CD4-positive, alpha-beta T cell (primary cell): Measurements from ENCODE around the gene KLHL30. TPM values are rescaled to one million over a fixed set of nuclear protein-coding genes. Genes with fewer than 3 reads are reported as not detected.

Source experiments
- ATAC-seq: fragments of 200-7000 bp; cut with Tn5 transposase; one replicate; pipeline ENCODE4 v1.10.0; 2022; ENCODE audit warnings: mild to moderate bottlenecking; ENCODE audit not compliant: poor library complexity
- CTCF ChIA-PET: fragments of 350-600 bp; sonication (Branson Sonifier 250); formaldehyde crosslinking; loops from one replicate; lab custom pipeline; 2021; ENCODE audit warnings: antibody characterized with exemption, inconsistent platforms; lab: Charles Lee
- POLR2A ChIA-PET: fragments of 350-600 bp; sonication (Branson Sonifier 250); formaldehyde crosslinking; loops from one replicate; lab custom pipeline; 2021; ENCODE audit warnings: antibody characterized with exemption, inconsistent platforms; lab: Charles Lee
- DNase-seq, 14 experiments: peaks; one replicate each; pipeline ENCODE4 v3.0.0-alpha.2; 2013 to 2020; ENCODE audit warnings: mixed read lengths in 2 of 14
- H3K27ac ChIP-seq, 2 donors: one replicate each; pipeline versions ENCODE4 v1.5.1 to v1.7.0; 2013; ENCODE audit warnings: low read length in 2 of 2, low read depth in 1 of 2, mild to moderate bottlenecking in 1 of 2
- H3K27me3 ChIP-seq, 2 experiments: 1 replicate in 1 of 2; 2 replicates in 1 of 2; pipeline versions ENCODE4 v1.6.1 to v1.7.0; 2013; ENCODE audit warnings: low read length in 2 of 2, control low read depth in 1 of 2, mild to moderate bottlenecking in 1 of 2, moderate library complexity in 1 of 2; ENCODE audit not compliant: insufficient read depth in 2 of 2, control insufficient read depth in 1 of 2
- H3K36me3 ChIP-seq: one replicate; pipeline ENCODE4 v1.6.1; 2013; ENCODE audit warnings: low read length, control low read depth; ENCODE audit not compliant: insufficient read depth
- H3K4me1 ChIP-seq: one replicate; pipeline ENCODE4 v1.6.1; 2013; ENCODE audit warnings: low read length, control low read depth; ENCODE audit not compliant: insufficient read depth
- H3K4me3 ChIP-seq: one replicate; pipeline ENCODE4 v1.5.1; 2013; ENCODE audit warnings: mild to moderate bottlenecking, low read length, moderate library complexity
- H3K9me3 ChIP-seq, 2 experiments: 1 replicate in 1 of 2; 2 replicates in 1 of 2; pipeline versions ENCODE4 v1.6.1 to v1.7.0; 2013; ENCODE audit warnings: low read length in 2 of 2, mild to moderate bottlenecking in 2 of 2, control low read depth in 1 of 2, moderate library complexity in 1 of 2; ENCODE audit not compliant: control insufficient read depth in 1 of 2, insufficient read depth in 1 of 2
- H3K27ac Mint-ChIP-seq: one replicate; pipeline ENCODE4 v1.8.0; 2020; ENCODE audit warnings: mixed read lengths
- H3K27me3 Mint-ChIP-seq: one replicate; pipeline ENCODE4 v1.8.0; 2021; ENCODE audit warnings: mixed read lengths
- H3K36me3 Mint-ChIP-seq: one replicate; pipeline ENCODE4 v1.8.0; 2021; ENCODE audit warnings: low read depth, mixed read lengths
- H3K4me1 Mint-ChIP-seq: one replicate; pipeline ENCODE4 v1.8.0; 2021; ENCODE audit warnings: low read depth, mixed read lengths
- H3K4me3 Mint-ChIP-seq: one replicate; pipeline ENCODE4 v1.8.0; 2020; ENCODE audit warnings: mild to moderate bottlenecking, mixed read lengths
- H3K9me3 Mint-ChIP-seq: one replicate; pipeline ENCODE4 v1.8.0; 2020; ENCODE audit warnings: mixed read lengths
- intact Hi-C, 2 experiments: fragments of 100-400 bp; cut with DNase I in 1 of 2; cut with micrococcal nuclease in 1 of 2; formaldehyde crosslinking; loops; one replicate each; pipeline versions ENCODE4 v1.15.1 to v1.9.0; 2023 to 2025; cut with DNase I, micrococcal nuclease
- total RNA-seq, 174 experiments: library from RNA in 2 of 174; stranded (reverse) in 2 of 174; gene quantifications; one replicate each; pipeline ENCODE4 v1.2.3 and lab custom pipeline; 2021 to 2026
- TF ChIP-seq, protein P1 (sequence below): fragments of 200-600 bp; IDR thresholded peaks from one replicate; pipeline ENCODE4 v1.8.0; 2022; ENCODE audit warnings: antibody characterized with exemption, mild to moderate bottlenecking

Gene KLHL30
- total RNA-seq, 2 experiments from 2014 or later = not detected

DNA sequence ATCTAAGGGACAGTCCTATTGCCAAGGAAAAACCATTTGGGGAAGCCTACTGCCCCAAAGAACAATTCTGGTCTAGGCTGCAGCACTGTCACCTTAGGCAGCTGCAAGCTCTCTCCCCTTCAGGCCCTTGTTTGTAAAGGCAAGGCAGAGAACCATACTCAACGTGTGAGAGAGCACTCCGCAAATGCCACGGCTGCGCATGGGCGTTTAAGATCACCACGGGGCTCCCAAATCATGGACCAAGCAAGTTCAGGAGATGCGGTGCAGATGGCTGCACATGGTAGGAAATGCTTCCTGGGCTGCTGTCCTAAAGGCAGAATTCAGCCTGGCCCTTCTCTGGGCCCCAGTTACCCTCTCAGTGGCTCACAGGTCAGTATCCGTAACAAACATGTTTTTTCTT lies 35.8 kb downstream of the KLHL30 start:
- H3K27ac Mint-ChIP-seq = no peak overlapping the region
- H3K4me3 Mint-ChIP-seq = no peak overlapping the region
- Histone ChIP-seq H3K27me3 (no peaks in the 10 kb centered on the region), H3K36me3 (peaks cover 79% of the 10 kb centered on the region), H3K9me3 (no peaks in the 10 kb centered on the region), H3K4me3 (no peak overlapping the region), H3K4me1 (no peaks in the 10 kb centered on the region), H3K27ac (no peak overlapping the region)
- CTCF ChIA-PET = no interaction called here
- H3K27me3 Mint-ChIP-seq = no peaks in the 10 kb centered on the region
- H3K9me3 Mint-ChIP-seq = no peaks in the 10 kb centered on the region
- ATAC-seq (no peak), DNase-seq (no peak)
- no peaks in the 10 kb centered on the region for H3K4me1 Mint-ChIP-seq
- TF ChIP-seq, protein P1, sequence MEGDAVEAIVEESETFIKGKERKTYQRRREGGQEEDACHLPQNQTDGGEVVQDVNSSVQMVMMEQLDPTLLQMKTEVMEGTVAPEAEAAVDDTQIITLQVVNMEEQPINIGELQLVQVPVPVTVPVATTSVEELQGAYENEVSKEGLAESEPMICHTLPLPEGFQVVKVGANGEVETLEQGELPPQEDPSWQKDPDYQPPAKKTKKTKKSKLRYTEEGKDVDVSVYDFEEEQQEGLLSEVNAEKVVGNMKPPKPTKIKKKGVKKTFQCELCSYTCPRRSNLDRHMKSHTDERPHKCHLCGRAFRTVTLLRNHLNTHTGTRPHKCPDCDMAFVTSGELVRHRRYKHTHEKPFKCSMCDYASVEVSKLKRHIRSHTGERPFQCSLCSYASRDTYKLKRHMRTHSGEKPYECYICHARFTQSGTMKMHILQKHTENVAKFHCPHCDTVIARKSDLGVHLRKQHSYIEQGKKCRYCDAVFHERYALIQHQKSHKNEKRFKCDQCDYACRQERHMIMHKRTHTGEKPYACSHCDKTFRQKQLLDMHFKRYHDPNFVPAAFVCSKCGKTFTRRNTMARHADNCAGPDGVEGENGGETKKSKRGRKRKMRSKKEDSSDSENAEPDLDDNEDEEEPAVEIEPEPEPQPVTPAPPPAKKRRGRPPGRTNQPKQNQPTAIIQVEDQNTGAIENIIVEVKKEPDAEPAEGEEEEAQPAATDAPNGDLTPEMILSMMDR = no peak
- intact Hi-C loops = no loop called here
- H3K36me3 Mint-ChIP-seq = peaks cover 97% of the 10 kb centered on the region
- POLR2A ChIA-PET = no interaction called here

DNA sequence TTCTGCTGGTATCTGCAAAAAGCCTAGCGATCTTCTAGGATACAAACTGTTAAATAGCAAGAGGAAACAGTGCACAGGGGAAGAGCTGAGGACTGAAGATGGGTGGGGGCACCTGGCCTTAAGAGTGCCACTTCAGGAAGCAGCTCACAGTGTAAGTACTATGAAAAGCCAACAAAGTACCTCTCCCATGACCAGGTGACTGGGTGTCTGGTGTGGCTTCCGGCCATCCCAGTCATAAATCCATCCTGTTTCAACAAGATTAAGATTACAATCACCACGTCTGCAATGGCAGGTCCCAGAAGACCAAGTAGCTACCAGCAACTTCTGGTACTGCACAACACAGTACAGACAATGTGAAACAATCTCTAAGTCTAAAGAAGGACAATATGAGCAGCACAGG lies 36.2 kb downstream of the KLHL30 start:
- no peak for DNase-seq
- no peak overlapping the region for H3K27ac Mint-ChIP-seq
- ATAC-seq = no peak
- Histone ChIP-seq H3K9me3 (no peaks in the 10 kb centered on the region), H3K36me3 (peaks cover 81% of the 10 kb centered on the region), H3K27ac (no peak overlapping the region), H3K4me3 (no peak overlapping the region), H3K27me3 (no peaks in the 10 kb centered on the region), H3K4me1 (no peaks in the 10 kb centered on the region)
- no peak overlapping the region for H3K4me3 Mint-ChIP-seq
- H3K36me3 Mint-ChIP-seq = peaks cover 97% of the 10 kb centered on the region
- H3K4me1 Mint-ChIP-seq = no peaks in the 10 kb centered on the region
- ChIA-PET POLR2A (no interaction called here), CTCF (no interaction called here)
- H3K27me3 Mint-ChIP-seq = no peaks in the 10 kb centered on the region
- TF ChIP-seq, protein P1 = no peak
- intact Hi-C loops = no loop called here
- no peaks in the 10 kb centered on the region for H3K9me3 Mint-ChIP-seq

DNA sequence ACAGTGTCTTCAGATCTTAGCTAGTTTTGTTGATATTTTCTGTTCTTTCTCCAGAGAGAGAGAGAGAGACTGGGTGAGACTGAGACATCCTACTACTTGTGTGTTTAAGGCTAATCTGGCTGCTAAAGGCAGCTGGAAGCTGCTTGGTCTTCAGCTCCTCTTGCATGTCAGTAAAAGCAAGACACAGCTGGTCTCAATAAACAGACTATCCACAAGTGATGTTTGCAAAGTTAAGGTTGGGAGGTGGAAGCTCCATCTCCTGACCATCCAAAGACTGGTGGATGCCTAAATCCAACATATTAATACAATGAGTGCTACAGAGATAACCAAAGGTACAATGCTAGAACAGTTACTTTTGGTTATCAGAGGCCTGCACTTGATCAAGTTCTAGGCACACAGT lies 38.1 kb downstream of the KLHL30 start:
- peaks cover 84% of the 10 kb centered on the region for H3K36me3 ChIP-seq
- no peaks in the 10 kb centered on the region for H3K27me3 ChIP-seq
- no peaks in the 10 kb centered on the region for H3K9me3 ChIP-seq
- H3K4me1 Mint-ChIP-seq = no peaks in the 10 kb centered on the region
- DNase-seq (no peak), ATAC-seq (no peak)
- intact Hi-C loops = no loop called here
- TF ChIP-seq, protein P1 = no peak
- H3K4me3 ChIP-seq = no peak overlapping the region
- H3K9me3 Mint-ChIP-seq = no peaks in the 10 kb centered on the region
- no peak overlapping the region for H3K4me3 Mint-ChIP-seq
- peak overlapping the region; percentile 35 for H3K27ac Mint-ChIP-seq
- H3K27me3 Mint-ChIP-seq = no peaks in the 10 kb centered on the region
- no peaks in the 10 kb centered on the region for H3K4me1 ChIP-seq
- POLR2A ChIA-PET = no interaction called here
- H3K36me3 Mint-ChIP-seq = peaks cover 99% of the 10 kb centered on the region
- CTCF ChIA-PET = no interaction called here
- no peak overlapping the region for H3K27ac ChIP-seq
